ENCODE measurements around the gene HSD3B7.

The HSD3B7 gene

GRCh38 chr16:30965436-30965835, 19.6 kb upstream of the HSD3B7 start:
- no peak overlapping the region for H3K4me3 Mint-ChIP-seq
- ATAC-seq (replicated peaks) (no peak), DNase-seq (no peak)
- H3K27ac Mint-ChIP-seq = peak overlapping the region; percentile 25
- peaks cover 9 to 13% of the 10 kb centered on the region in 2 donors for H3K4me1 Mint-ChIP-seq
- H3K9me3 Mint-ChIP-seq = no peaks in the 10 kb centered on the region
- H3K36me3 Mint-ChIP-seq = peaks cover 69 to 70% of the 10 kb centered on the region in 2 donors
- no peaks in the 10 kb centered on the region for H3K27me3 Mint-ChIP-seq

- H3K4me3 Mint-ChIP-seq = peak overlapping the region in 1 of 2 donors; percentile 55
- peaks cover 8 to 12% of the 10 kb centered on the region in 2 donors for H3K4me1 Mint-ChIP-seq
- peak overlapping the region; percentile 65 for H3K27ac Mint-ChIP-seq
- DNase-seq (no peak), ATAC-seq (replicated peaks) (no peak)
- H3K27me3 Mint-ChIP-seq = no peaks in the 10 kb centered on the region
- no peaks in the 10 kb centered on the region for H3K9me3 Mint-ChIP-seq
- peaks cover 71 to 74% of the 10 kb centered on the region in 2 donors for H3K36me3 Mint-ChIP-seq
Measured at GRCh38 chr16:30966033-30966619, 18.9 kb upstream of the HSD3B7 start.

- no peak overlapping the region for H3K4me3 Mint-ChIP-seq
- no peak overlapping the region for H3K27ac Mint-ChIP-seq
- no peaks in the 10 kb centered on the region for H3K9me3 Mint-ChIP-seq
- no peak for ATAC-seq (replicated peaks)
- no peak for DNase-seq
- H3K36me3 Mint-ChIP-seq = peaks cover 74 to 79% of the 10 kb centered on the region in 2 donors
- H3K4me1 Mint-ChIP-seq = peaks cover 8 to 12% of the 10 kb centered on the region in 2 donors
- H3K27me3 Mint-ChIP-seq = no peaks in the 10 kb centered on the region
Measured at GRCh38 chr16:30967795-30968194, 17.2 kb upstream of the HSD3B7 start.

GRCh38 chr16:30969246-30969842, 15.7 kb upstream of the HSD3B7 start:
- Mint-ChIP-seq H3K27ac (no peak overlapping the region), H3K27me3 (no peaks in the 10 kb centered on the region), H3K4me3 (no peak overlapping the region), H3K36me3 (peaks cover 78 to 81% of the 10 kb centered on the region in 2 donors), H3K4me1 (peaks cover 4 to 12% of the 10 kb centered on the region in 2 donors), H3K9me3 (no peaks in the 10 kb centered on the region)
- no peak for DNase-seq
- no peak for ATAC-seq (replicated peaks)

- no peaks in the 10 kb centered on the region for H3K9me3 Mint-ChIP-seq
- H3K27me3 Mint-ChIP-seq = no peaks in the 10 kb centered on the region
- no peak for ATAC-seq (replicated peaks)
- DNase-seq = no peak
- peaks cover 2 to 9% of the 10 kb centered on the region in 2 donors for H3K4me1 Mint-ChIP-seq
- no peak overlapping the region for H3K27ac Mint-ChIP-seq
- H3K36me3 Mint-ChIP-seq = peaks cover 73 to 74% of the 10 kb centered on the region in 2 donors
- no peak overlapping the region for H3K4me3 Mint-ChIP-seq
Measured at GRCh38 chr16:30971298-30971697, 13.7 kb upstream of the HSD3B7 start.

- Mint-ChIP-seq H3K27ac (no peak overlapping the region), H3K4me1 (peaks cover 2 to 13% of the 10 kb centered on the region in 2 donors), H3K27me3 (no peaks in the 10 kb centered on the region), H3K9me3 (no peaks in the 10 kb centered on the region), H3K4me3 (no peak overlapping the region), H3K36me3 (peaks cover 66 to 73% of the 10 kb centered on the region in 2 donors)
- DNase-seq = no peak
- ATAC-seq (replicated peaks) = no peak
Measured at GRCh38 chr16:30972872-30973271, 12.1 kb upstream of the HSD3B7 start.

- DNase-seq (no peak), ATAC-seq (replicated peaks) (no peak)
- H3K4me3 Mint-ChIP-seq = no peak overlapping the region
- no peaks in the 10 kb centered on the region for H3K27me3 Mint-ChIP-seq
- peaks cover 63 to 71% of the 10 kb centered on the region in 2 donors for H3K36me3 Mint-ChIP-seq
- no peaks in the 10 kb centered on the region for H3K9me3 Mint-ChIP-seq
- H3K4me1 Mint-ChIP-seq = peaks cover 2 to 13% of the 10 kb centered on the region in 2 donors
- H3K27ac Mint-ChIP-seq = no peak overlapping the region
Measured at GRCh38 chr16:30974348-30974747, 10.7 kb upstream of the HSD3B7 start.

GRCh38 chr16:30976486-30976885, 8.5 kb upstream of the HSD3B7 start:
- Mint-ChIP-seq H3K9me3 (no peaks in the 10 kb centered on the region), H3K27ac (peak overlapping the region; percentile 0), H3K27me3 (no peaks in the 10 kb centered on the region)

GRCh38 chr16:30977502-30977901, 7.5 kb upstream of the HSD3B7 start:
- DNase-seq = no peak
- peak in 1 of 2 donors; percentile 33 for ATAC-seq (replicated peaks)
- Mint-ChIP-seq H3K27me3 (no peaks in the 10 kb centered on the region), H3K27ac (peak overlapping the region; percentile 71), H3K9me3 (no peaks in the 10 kb centered on the region), H3K4me1 (peaks cover 2 to 13% of the 10 kb centered on the region in 2 donors), H3K4me3 (no peak overlapping the region), H3K36me3 (peaks cover 55 to 58% of the 10 kb centered on the region in 2 donors)

More at GRCh38 chr16:30976486-30976885, 8.5 kb upstream of the HSD3B7 start:
- ATAC-seq (replicated peaks) (no peak), DNase-seq (no peak)
- peaks cover 2 to 13% of the 10 kb centered on the region in 2 donors for H3K4me1 Mint-ChIP-seq
- H3K36me3 Mint-ChIP-seq = peaks cover 59% of the 10 kb centered on the region in 2 donors
- H3K4me3 Mint-ChIP-seq = no peak overlapping the region

GRCh38 chr16:30979170-30980022, 5.6 kb upstream of the HSD3B7 start:
- H3K27ac Mint-ChIP-seq = no peak overlapping the region
- peaks cover 3 to 17% of the 10 kb centered on the region in 2 donors for H3K4me1 Mint-ChIP-seq
- peaks cover 53 to 56% of the 10 kb centered on the region in 2 donors for H3K36me3 Mint-ChIP-seq
- DNase-seq (no peak), ATAC-seq (replicated peaks) (no peak)
- H3K4me3 Mint-ChIP-seq = no peak overlapping the region
- no peaks in the 10 kb centered on the region for H3K9me3 Mint-ChIP-seq
- no peaks in the 10 kb centered on the region for H3K27me3 Mint-ChIP-seq

GRCh38 chr16:30980023-30980371, 5.0 kb upstream of the HSD3B7 start:
- H3K4me3 Mint-ChIP-seq = no peak overlapping the region
- H3K36me3 Mint-ChIP-seq = peaks cover 53 to 58% of the 10 kb centered on the region in 2 donors

GRCh38 chr16:30980434-30980833, 4.6 kb upstream of the HSD3B7 start:
- no peak for DNase-seq
- Mint-ChIP-seq H3K36me3 (peaks cover 57 to 62% of the 10 kb centered on the region in 2 donors), H3K9me3 (no peaks in the 10 kb centered on the region), H3K27ac (peak overlapping the region; percentile 9), H3K4me3 (no peak overlapping the region), H3K4me1 (peaks cover 7 to 28% of the 10 kb centered on the region in 2 donors), H3K27me3 (no peaks in the 10 kb centered on the region)
- no peak for ATAC-seq (replicated peaks)

More at GRCh38 chr16:30980023-30980371, 5.0 kb upstream of the HSD3B7 start:
- Mint-ChIP-seq H3K9me3 (no peaks in the 10 kb centered on the region), H3K27me3 (no peaks in the 10 kb centered on the region), H3K27ac (peak overlapping the region; percentile 9), H3K4me1 (peaks cover 4 to 23% of the 10 kb centered on the region in 2 donors)
- DNase-seq = no peak
- no peak for ATAC-seq (replicated peaks)

- Mint-ChIP-seq H3K4me1 (peaks cover 5 to 29% of the 10 kb centered on the region in 2 donors), H3K27ac (no peak overlapping the region), H3K36me3 (peaks cover 56 to 57% of the 10 kb centered on the region in 2 donors), H3K4me3 (no peak overlapping the region), H3K9me3 (no peaks in the 10 kb centered on the region), H3K27me3 (no peaks in the 10 kb centered on the region)
- ATAC-seq (replicated peaks) = no peak
- DNase-seq = no peak
Measured at GRCh38 chr16:30980959-30981358, 4.0 kb upstream of the HSD3B7 start.

GRCh38 chr16:30982548-30983288, 2.3 kb upstream of the HSD3B7 start:
- Mint-ChIP-seq H3K4me3 (no peak overlapping the region), H3K27ac (peak overlapping the region; percentile 44), H3K9me3 (no peaks in the 10 kb centered on the region), H3K36me3 (peaks cover 54 to 57% of the 10 kb centered on the region in 2 donors), H3K27me3 (no peaks in the 10 kb centered on the region), H3K4me1 (peaks cover 5 to 21% of the 10 kb centered on the region in 2 donors)
- DNase-seq (no peak), ATAC-seq (replicated peaks) (no peak)

All from stimulated activated naive B cell treated with anti-CD40 and anti-IgM and Interleukin-4, amounts not matched to agents 10 μg/mL and 1 μg/mL and 100 μg/mL, for 72 hours (primary cell).